Effector memory CD4-positive, alpha-beta T cell (primary cell): ENCODE measurements around the gene PEA15.

Source experiments
- DNase-seq, 3 donors: peaks; one replicate each; pipeline ENCODE4 v3.0.0-alpha.2; 2020
- H3K27ac ChIP-seq: 2 replicates; pipeline ENCODE4 v1.7.0; 2013; ENCODE audit warnings: mild to moderate bottlenecking, low read length, moderate library complexity; ENCODE audit not compliant: insufficient read depth, poor library complexity, severe bottlenecking
- H3K27me3 ChIP-seq: replicated peaks from 2 replicates; pipeline ENCODE4 v1.7.0; 2013; ENCODE audit warnings: mild to moderate bottlenecking, low read length; ENCODE audit not compliant: insufficient read depth, control insufficient read depth, poor library complexity, severe bottlenecking
- H3K36me3 ChIP-seq: 2 replicates; pipeline ENCODE4 v1.7.0; 2013; ENCODE audit warnings: mild to moderate bottlenecking, low read length, moderate library complexity; ENCODE audit not compliant: control insufficient read depth, insufficient read depth
- H3K4me1 ChIP-seq: 2 replicates; pipeline ENCODE4 v1.7.0; 2013; ENCODE audit warnings: low read length, mild to moderate bottlenecking; ENCODE audit not compliant: control insufficient read depth, insufficient read depth, poor library complexity, severe bottlenecking
- H3K4me3 ChIP-seq: 2 replicates; pipeline ENCODE4 v1.7.0; 2013; ENCODE audit warnings: low read length, low read depth, mild to moderate bottlenecking; ENCODE audit not compliant: insufficient read depth, poor library complexity, severe bottlenecking
- H3K9me3 ChIP-seq: 2 replicates; pipeline ENCODE4 v1.7.0; 2013; ENCODE audit warnings: mild to moderate bottlenecking, low read length, moderate library complexity; ENCODE audit not compliant: control insufficient read depth

The PEA15 gene

DNA sequence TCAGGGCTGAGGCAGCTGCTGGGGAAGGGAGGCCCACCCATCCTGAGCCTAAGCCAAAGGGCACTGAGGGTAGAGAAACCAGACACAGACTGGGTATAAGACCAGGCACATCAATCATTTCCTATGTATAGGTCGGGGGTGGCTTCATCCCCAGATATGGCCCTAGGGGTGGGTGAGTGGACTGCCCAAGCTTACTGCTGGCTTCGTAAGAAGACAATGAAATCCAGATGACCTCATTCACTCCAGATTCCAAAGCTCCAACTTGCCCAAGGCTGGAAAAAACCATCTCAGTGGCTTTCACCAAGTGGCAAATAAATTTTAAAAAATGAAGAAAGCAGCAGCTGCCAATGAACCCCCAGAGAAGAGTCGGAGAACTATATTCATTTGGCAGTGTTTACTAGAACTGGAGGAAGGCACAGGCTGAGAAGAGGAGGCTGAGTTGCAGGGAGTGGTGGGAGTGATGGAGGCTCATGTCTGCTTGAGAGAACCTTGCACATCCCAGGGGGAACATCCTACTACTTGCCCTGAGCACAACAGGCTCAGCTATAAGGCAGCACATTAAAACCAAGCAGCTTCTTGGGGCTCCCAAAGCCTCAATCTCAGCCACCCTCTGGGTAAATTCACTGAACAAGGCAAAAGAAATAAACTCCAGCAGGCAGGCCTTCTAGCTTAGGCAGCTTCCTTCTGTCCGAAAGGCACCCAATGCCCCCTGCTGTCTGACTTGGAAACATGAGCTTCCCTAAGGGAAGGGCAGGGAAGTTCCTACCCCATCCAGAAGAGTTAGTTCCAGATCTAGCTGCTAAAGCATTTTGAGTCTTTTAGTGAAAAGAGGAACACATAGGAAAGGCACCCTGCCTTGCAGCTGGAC, 14.1 kb downstream of the PEA15 start:
- DNase-seq: no peak
- no peak overlapping the region for H3K27ac ChIP-seq

DNA sequence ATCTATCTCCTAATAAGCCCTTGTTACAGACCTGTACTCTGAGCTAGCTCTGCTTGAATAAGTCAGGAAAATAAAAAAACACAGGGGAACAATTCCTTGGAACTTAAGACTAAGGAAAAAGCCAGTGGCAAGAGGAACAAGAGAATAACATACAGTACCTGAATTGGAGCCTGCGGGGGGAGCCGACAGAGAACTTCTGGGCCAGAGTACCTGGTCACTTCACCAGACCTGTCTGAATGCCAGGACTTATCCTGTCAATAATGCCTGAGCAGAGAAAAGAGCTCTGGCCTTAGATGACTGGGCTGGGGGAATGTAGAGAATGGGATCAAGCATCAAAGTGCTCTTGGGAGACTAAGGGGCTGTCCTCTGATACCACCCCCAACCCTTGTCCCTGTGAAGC, 15.1 kb downstream of the PEA15 start:
- DNase-seq: no peak
- H3K36me3 ChIP-seq: peaks cover 89% of the 10 kb centered on the region
- H3K27ac ChIP-seq: no peak overlapping the region
- no peaks in the 10 kb centered on the region for H3K9me3 ChIP-seq
- H3K4me3 ChIP-seq: no peak overlapping the region
- H3K27me3 ChIP-seq: no peaks in the 10 kb centered on the region
- no peaks in the 10 kb centered on the region for H3K4me1 ChIP-seq

More for the DNA sequence above, 14.1 kb downstream of the PEA15 start:
- Histone ChIP-seq H3K9me3 (no peaks in the 10 kb centered on the region), H3K36me3 (peaks cover 89% of the 10 kb centered on the region), H3K4me1 (no peaks in the 10 kb centered on the region), H3K27me3 (no peaks in the 10 kb centered on the region), H3K4me3 (no peak overlapping the region)

DNA sequence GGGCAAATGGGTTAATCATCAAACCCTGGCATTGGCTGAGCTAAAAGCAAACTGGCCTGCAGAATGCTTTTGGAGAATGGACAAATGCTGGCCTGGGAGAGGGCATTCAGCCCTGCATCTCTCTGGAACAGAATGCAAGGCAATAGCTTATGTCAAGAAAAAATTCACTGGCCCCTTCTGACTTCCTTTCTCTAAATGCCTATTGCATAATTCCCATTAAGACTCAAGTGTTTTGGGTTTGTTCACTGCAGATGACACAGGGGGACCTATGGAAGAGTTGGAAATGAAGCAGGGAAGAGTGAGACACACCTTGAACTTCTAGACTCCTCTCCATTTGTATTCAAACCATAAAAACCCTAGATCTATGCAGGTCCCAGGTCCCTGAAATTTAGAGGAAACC, 15.9 kb downstream of the PEA15 start:
- Histone ChIP-seq H3K27ac (no peak overlapping the region), H3K27me3 (no peaks in the 10 kb centered on the region), H3K9me3 (no peaks in the 10 kb centered on the region), H3K4me1 (no peaks in the 10 kb centered on the region), H3K36me3 (peaks cover 95% of the 10 kb centered on the region), H3K4me3 (no peak overlapping the region)
- DNase-seq: no peak

DNA sequence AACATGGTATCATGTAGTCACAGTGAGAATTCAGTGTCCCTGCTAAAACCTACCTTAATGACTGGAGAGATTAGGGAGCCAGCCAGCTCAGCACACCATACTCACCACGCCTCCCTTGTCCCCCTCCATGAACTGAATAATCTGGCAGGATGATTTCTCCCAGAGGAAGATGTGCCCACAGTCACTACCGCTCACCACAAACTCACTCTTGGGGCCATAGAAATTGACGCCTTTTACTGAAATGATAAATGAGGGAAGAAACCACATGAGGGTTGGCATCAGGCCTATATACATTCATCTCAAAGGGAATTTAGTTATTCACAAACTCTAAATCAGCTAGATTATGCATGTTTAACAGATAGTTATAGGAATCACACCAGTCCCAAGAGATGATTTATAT, 17.4 kb downstream of the PEA15 start:
- H3K4me3 ChIP-seq: no peak overlapping the region
- H3K36me3 ChIP-seq: peaks cover 98% of the 10 kb centered on the region
- no peaks in the 10 kb centered on the region for H3K27me3 ChIP-seq
- H3K4me1 ChIP-seq: no peaks in the 10 kb centered on the region
- no peak overlapping the region for H3K27ac ChIP-seq
- no peaks in the 10 kb centered on the region for H3K9me3 ChIP-seq
- no peak for DNase-seq

DNA sequence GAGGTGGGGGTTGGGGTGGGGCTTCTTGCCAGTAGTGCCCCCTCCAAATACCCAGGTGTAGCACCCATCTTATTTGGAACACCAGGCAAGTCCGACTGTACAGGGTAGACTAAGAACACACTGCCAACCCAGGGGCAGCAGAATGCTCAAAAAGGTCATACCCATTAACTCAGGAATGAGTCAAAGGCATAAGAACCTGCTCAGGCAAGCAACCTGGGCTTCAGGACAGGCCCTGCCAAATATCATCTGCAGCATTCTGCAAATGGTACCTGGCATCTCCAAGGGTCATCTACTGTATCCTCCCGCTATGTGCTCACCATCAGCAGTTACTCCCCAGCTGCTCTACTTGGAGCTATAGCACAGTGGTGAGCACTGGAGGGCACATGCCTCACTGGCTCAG, 19.4 kb downstream of the PEA15 start:
- DNase-seq: no peak
- no peaks in the 10 kb centered on the region for H3K9me3 ChIP-seq
- H3K4me3 ChIP-seq: no peak overlapping the region
- no peaks in the 10 kb centered on the region for H3K4me1 ChIP-seq
- H3K27me3 ChIP-seq: no peaks in the 10 kb centered on the region
- H3K36me3 ChIP-seq: peaks cover 94% of the 10 kb centered on the region
- no peak overlapping the region for H3K27ac ChIP-seq

DNA sequence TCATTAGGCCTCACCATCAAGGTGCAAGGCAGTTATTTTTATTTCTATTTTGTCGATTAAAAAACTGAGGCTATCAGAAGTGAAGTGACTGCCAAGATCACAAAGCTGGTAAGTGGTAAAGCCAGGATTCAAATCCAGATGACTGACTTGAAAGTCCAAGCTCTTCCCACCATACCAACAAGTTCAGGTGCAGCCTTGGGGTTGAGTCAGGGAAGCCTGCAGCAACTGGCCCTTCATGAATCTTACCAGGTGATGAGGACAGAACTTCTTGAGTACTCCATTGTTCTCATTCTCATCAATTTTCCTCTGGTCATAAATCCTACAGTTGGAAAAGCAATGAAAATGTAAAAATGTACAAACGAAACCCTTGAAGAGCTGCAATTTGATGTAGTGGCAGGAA, 20.2 kb downstream of the PEA15 start:
- no peaks in the 10 kb centered on the region for H3K4me1 ChIP-seq
- H3K4me3 ChIP-seq: no peak overlapping the region
- peaks cover 94% of the 10 kb centered on the region for H3K36me3 ChIP-seq
- H3K27ac ChIP-seq: no peak overlapping the region
- no peaks in the 10 kb centered on the region for H3K27me3 ChIP-seq
- H3K9me3 ChIP-seq: no peaks in the 10 kb centered on the region
- DNase-seq: no peak

DNA sequence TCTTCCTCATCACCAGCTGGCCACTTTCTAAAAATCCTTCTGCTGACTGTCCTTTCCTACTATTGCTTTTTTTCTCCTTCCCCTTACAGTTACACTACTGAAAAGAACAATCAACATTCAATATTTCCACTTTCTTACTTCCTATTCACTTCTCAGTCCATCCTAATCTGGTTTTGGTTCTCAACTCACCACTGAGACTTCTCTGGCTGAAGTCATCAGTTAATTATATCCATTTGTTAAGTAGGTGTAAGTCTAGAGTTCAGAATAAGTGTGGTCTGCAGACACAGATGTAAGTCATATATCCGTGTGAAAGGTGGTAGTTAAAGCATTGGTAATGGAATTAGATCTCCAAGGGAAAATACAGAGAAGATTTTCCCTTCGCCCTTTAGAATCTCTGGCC, 21.4 kb downstream of the PEA15 start:
- no peaks in the 10 kb centered on the region for H3K27me3 ChIP-seq
- no peak overlapping the region for H3K4me3 ChIP-seq
- H3K9me3 ChIP-seq: no peaks in the 10 kb centered on the region
- H3K4me1 ChIP-seq: no peaks in the 10 kb centered on the region
- no peak overlapping the region for H3K27ac ChIP-seq
- peaks cover 94% of the 10 kb centered on the region for H3K36me3 ChIP-seq
- no peak for DNase-seq

DNA sequence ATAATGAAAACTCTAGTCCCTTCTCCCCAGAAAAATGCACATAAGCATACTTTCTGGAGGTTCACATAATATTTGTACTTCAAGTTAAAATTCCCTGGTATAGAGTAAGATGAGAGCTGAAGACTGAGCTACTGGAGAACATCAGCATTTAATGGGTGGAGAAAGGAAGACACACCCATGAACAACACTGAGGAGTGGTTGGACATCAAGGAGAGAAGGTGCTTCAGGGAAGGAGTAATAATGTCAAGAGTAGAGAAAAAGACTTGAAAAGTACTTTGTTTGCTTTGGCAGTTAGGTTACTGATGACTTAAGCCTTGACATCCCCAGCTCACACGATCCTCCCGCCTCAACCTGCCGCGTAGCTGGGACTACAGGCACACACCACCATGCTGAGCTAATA, 21.9 kb downstream of the PEA15 start:
- Histone ChIP-seq H3K36me3 (peaks cover 94% of the 10 kb centered on the region), H3K4me3 (no peak overlapping the region), H3K27me3 (no peaks in the 10 kb centered on the region), H3K9me3 (no peaks in the 10 kb centered on the region), H3K27ac (no peak overlapping the region), H3K4me1 (no peaks in the 10 kb centered on the region)
- DNase-seq: no peak

DNA sequence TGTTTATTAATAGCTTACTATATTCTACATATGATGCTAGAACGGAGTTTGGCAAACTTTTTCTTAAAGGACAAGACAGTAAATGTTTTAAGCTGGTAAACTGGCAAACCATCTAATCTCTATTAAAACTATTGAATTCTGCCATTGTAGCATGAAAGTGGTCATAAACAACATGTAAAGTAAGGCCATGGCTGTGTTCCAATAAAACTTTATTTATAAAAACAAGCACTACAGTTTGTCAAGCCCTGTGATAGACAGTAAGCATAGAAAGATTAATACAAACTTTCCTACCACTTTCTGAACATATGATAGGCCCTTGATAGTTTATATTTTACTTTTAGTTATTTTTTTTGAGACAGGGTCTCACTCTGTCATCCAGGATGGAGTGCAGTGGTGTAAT, 22.4 kb downstream of the PEA15 start:
- no peak for DNase-seq
- peaks cover 92% of the 10 kb centered on the region for H3K36me3 ChIP-seq
- no peak overlapping the region for H3K27ac ChIP-seq

DNA sequence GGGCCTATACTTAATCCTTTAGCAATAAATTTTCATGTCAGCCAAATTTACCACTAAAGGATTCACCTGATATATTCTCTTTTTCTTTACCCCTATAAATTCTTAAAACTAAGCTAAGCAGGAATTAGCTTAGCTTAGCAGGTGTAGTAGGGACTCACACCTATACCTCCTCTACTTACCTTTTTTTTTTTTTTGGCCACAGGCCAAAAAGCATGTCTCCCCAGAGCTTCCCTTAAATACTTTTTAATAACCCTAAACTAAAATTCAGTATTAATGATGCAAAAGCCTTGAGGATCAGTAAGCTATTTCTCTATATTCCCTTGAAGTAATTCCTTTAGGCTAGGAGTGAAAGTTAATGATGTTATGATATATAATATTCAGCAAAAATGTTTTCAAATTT, 23.2 kb downstream of the PEA15 start:
- H3K36me3 ChIP-seq: peaks cover 83% of the 10 kb centered on the region
- H3K27me3 ChIP-seq: no peaks in the 10 kb centered on the region
- no peak for DNase-seq
- H3K27ac ChIP-seq: no peak overlapping the region
- H3K4me3 ChIP-seq: no peak overlapping the region
- H3K4me1 ChIP-seq: no peaks in the 10 kb centered on the region
- H3K9me3 ChIP-seq: no peaks in the 10 kb centered on the region

More for the DNA sequence above, 22.4 kb downstream of the PEA15 start:
- H3K27me3 ChIP-seq: no peaks in the 10 kb centered on the region
- H3K9me3 ChIP-seq: no peaks in the 10 kb centered on the region
- no peaks in the 10 kb centered on the region for H3K4me1 ChIP-seq
- no peak overlapping the region for H3K4me3 ChIP-seq
